ENCODE data around the gene PEAR1. TPM values are rescaled to one million over a fixed set of nuclear protein-coding genes. Genes with fewer than 3 reads are reported as not detected.

PEAR1 gene
- total RNA-seq, 1 experiment from 2014 or later, result 0.39 TPM

DNA sequence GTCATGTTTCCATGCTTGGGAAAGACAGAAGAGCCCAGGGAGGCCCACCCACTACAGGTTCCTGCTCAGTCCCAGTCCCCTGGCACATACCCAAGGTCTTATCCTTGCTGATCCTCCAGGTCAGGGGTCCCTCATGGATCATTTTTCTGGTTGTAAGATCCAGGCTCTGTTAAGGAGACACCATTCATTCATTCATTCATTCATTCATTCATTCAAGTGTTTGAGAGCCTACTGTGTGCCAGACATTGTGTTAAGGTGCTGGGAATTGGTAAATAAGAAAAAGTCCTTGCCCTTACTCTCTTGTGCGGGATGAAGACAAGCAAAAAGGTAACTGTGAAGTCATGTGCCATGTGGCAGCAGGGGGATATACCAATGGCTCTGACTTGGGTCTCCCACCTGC, 50.8 kb downstream of the PEAR1 start:
- H3K23ac ChIP-seq (ENCODE audit: insufficient read length, low read depth, low read length), result no peak overlapping the region
- Mint-ChIP-seq H3K4me3 (no peak overlapping the region), H3K9me3 (no peaks in the 10 kb centered on the region), H3K4me1 (no peaks in the 10 kb centered on the region; a peak in 2 of 4 replicates), H3K27ac (no peak overlapping the region), H3K36me3 (ENCODE audit: insufficient read depth in 1 of 3, low read depth in 3 of 3) (peaks cover 54 to 97% (median 91%) of the 10 kb centered on the region in 3 experiments), H3K27me3 (ENCODE audit: low read depth) (no peaks in the 10 kb centered on the region; the same call in none of the 2 replicates)
- H3K4ac ChIP-seq (ENCODE audit: low read depth, low read length), result no peak overlapping the region
- H4K20me1 ChIP-seq (ENCODE audit: control insufficient read depth, insufficient read depth, insufficient read length), result no peaks in the 10 kb centered on the region
- no peak overlapping the region for H4K5ac ChIP-seq (ENCODE audit: insufficient read length, low read depth, low read length)
- H4K91ac ChIP-seq (ENCODE audit: insufficient read length, low read depth, low read length), result no peak overlapping the region
- no peaks in the 10 kb centered on the region for H3K9me3 ChIP-seq (ENCODE audit: control insufficient read depth, low read depth, low read length)
- H3T11ph ChIP-seq (ENCODE audit: low read length), result no peak overlapping the region
- H2BK5ac ChIP-seq (ENCODE audit: insufficient read length, low read length), result no peak overlapping the region
- H3K79me2 ChIP-seq (ENCODE audit: insufficient read depth, low read length), result no peaks in the 10 kb centered on the region
- no peak for DNase-seq
- no peak overlapping the region for H3K14ac ChIP-seq (ENCODE audit: insufficient read depth, low read length)
- H4K8ac ChIP-seq (replicated peaks; ENCODE audit: insufficient read length, low read depth, low read length), result no peak overlapping the region
- no peaks in the 10 kb centered on the region for H3K27me3 ChIP-seq (ENCODE audit: insufficient read depth, low read length)
- no peak overlapping the region for H2BK12ac ChIP-seq (ENCODE audit: insufficient read length, low read depth, low read length)
- no peak overlapping the region for H3K18ac ChIP-seq (ENCODE audit: insufficient read length, low read depth, low read length)
- H3K4me2 ChIP-seq (ENCODE audit: insufficient read depth, insufficient read length, low read length), result no peak overlapping the region
- H3K56ac ChIP-seq (ENCODE audit: insufficient read length, low read depth, low read length), result no peak overlapping the region
- H3K23me2 ChIP-seq (ENCODE audit: insufficient read length, low read depth, low read length, poor library complexity, severe bottlenecking), result no peaks in the 10 kb centered on the region
- no peak overlapping the region for H2AK5ac ChIP-seq (ENCODE audit: insufficient read length, low read length)
- no peak overlapping the region for H2BK120ac ChIP-seq (ENCODE audit: low read depth, low read length, poor library complexity, severe bottlenecking)
- no peak overlapping the region for H2AFZ ChIP-seq (ENCODE audit: low read length)
- no peaks in the 10 kb centered on the region for H3K79me1 ChIP-seq (ENCODE audit: insufficient read depth, low read depth, low read length, poor library complexity, severe bottlenecking)
- no peaks in the 10 kb centered on the region for H3K4me1 ChIP-seq (ENCODE audit: insufficient read depth, low read length)
- H2BK20ac ChIP-seq (ENCODE audit: low read depth, low read length, poor library complexity, severe bottlenecking), result no peak overlapping the region
- no peak overlapping the region for H3K9ac ChIP-seq (ENCODE audit: extremely low read depth, insufficient read length, low read length)
- H2BK15ac ChIP-seq (ENCODE audit: low read depth, low read length), result no peak overlapping the region
- H3K27ac ChIP-seq (ENCODE audit: insufficient read length, low read depth, low read length), result no peak overlapping the region
- TF ChIP-seq, protein P1, sequence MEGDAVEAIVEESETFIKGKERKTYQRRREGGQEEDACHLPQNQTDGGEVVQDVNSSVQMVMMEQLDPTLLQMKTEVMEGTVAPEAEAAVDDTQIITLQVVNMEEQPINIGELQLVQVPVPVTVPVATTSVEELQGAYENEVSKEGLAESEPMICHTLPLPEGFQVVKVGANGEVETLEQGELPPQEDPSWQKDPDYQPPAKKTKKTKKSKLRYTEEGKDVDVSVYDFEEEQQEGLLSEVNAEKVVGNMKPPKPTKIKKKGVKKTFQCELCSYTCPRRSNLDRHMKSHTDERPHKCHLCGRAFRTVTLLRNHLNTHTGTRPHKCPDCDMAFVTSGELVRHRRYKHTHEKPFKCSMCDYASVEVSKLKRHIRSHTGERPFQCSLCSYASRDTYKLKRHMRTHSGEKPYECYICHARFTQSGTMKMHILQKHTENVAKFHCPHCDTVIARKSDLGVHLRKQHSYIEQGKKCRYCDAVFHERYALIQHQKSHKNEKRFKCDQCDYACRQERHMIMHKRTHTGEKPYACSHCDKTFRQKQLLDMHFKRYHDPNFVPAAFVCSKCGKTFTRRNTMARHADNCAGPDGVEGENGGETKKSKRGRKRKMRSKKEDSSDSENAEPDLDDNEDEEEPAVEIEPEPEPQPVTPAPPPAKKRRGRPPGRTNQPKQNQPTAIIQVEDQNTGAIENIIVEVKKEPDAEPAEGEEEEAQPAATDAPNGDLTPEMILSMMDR (conservative IDR thresholded peaks at IDR 0.05), result no peak
- no CpG with 5 or more reads among the region's 1 CpG for WGBS (ENCODE audit: extremely low coverage, insufficient read length, low lambda C conversion rate)
